ENCODE results near the gene PROSER2.

- TF ChIP-seq CTCF (IDR thresholded peaks at IDR 0.05) (no peak), POLR2A (IDR thresholded peaks at IDR 0.05; ENCODE audit: low read depth) (no peak)
Observed at GRCh38 chr10:11810973-11811372, 12.2 kb upstream of the PROSER2 start.

Data from esophagus muscularis mucosa (tissue), 3 donors.